ENCODE data around the gene UBQLNL.

Gene UBQLNL

GRCh38 chr11:5541427-5541826, 24.9 kb upstream of the UBQLNL start:
- no peak overlapping the region for H3K4me2 ChIP-seq (ENCODE audit: low read depth, low read length, poor library complexity, severe bottlenecking)
- no peaks in the 10 kb centered on the region for H3K79me2 ChIP-seq (ENCODE audit: insufficient read depth, low read length)
- no peak overlapping the region for H3K9ac ChIP-seq (ENCODE audit: low read depth, low read length, poor library complexity, severe bottlenecking)
- no peaks in the 10 kb centered on the region for H3K36me3 ChIP-seq (ENCODE audit: insufficient read depth, low read length)
- no peaks in the 10 kb centered on the region for H3K9me3 ChIP-seq (ENCODE audit: insufficient read depth, low read depth, low read length)
- H3K4me1 ChIP-seq (ENCODE audit: insufficient read depth, low read length, poor library complexity, severe bottlenecking): no peaks in the 10 kb centered on the region
- H2AFZ ChIP-seq (ENCODE audit: low read length): no peak overlapping the region
- TF ChIP-seq CTCF (conservative IDR thresholded peaks at IDR 0.05; ENCODE audit: low read length) (no peak), EZH2phosphoT487 (IDR thresholded peaks at IDR 0.05; ENCODE audit: borderline replicate concordance) (no peak)
- no peaks in the 10 kb centered on the region for H3F3A ChIP-seq (ENCODE audit: low read depth)
- no peak overlapping the region for H3K4me3 ChIP-seq (ENCODE audit: low read length, poor library complexity, severe bottlenecking)
- H3K9me2 ChIP-seq (replicated peaks; ENCODE audit: low read depth, low read length): no peaks in the 10 kb centered on the region
- H3K27me3 ChIP-seq (ENCODE audit: insufficient read depth, low read length, poor library complexity, severe bottlenecking): no peaks in the 10 kb centered on the region
- H4K20me1 ChIP-seq (ENCODE audit: insufficient read depth, low read length, poor library complexity, severe bottlenecking): no peaks in the 10 kb centered on the region

DNA sequence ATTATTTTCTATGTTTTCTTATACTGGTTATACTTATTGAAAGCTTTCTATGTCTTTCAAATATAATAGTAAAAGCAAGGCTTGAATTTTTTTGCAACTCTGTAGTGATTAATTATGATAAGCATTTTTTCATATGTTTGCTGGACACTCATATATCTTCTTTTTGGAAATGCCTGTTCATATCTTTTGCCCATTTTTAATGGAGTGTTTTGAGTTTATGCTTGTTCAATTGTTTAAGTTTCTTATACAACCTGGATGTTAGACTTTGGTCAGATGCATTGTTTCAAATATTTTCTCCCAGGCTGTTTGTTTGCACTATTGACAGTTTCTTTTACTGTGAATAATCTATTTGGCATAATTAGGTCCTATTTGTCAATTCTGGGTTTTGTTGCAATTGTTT, 20.0 kb upstream of the UBQLNL start:
- Histone ChIP-seq H3K9me2 (replicated peaks; ENCODE audit: low read depth, low read length) (no peaks in the 10 kb centered on the region), H3K4me2 (ENCODE audit: low read depth, low read length, poor library complexity, severe bottlenecking) (no peak overlapping the region), H3K36me3 (ENCODE audit: insufficient read depth, low read length) (no peaks in the 10 kb centered on the region), H3K79me2 (ENCODE audit: insufficient read depth, low read length) (no peaks in the 10 kb centered on the region), H3K4me1 (ENCODE audit: insufficient read depth, low read length, poor library complexity, severe bottlenecking) (no peaks in the 10 kb centered on the region), H3K27me3 (ENCODE audit: insufficient read depth, low read length, poor library complexity, severe bottlenecking) (no peaks in the 10 kb centered on the region), H4K20me1 (ENCODE audit: insufficient read depth, low read length, poor library complexity, severe bottlenecking) (no peaks in the 10 kb centered on the region), H3K9me3 (ENCODE audit: insufficient read depth, low read depth, low read length) (no peaks in the 10 kb centered on the region), H3K9ac (ENCODE audit: low read depth, low read length, poor library complexity, severe bottlenecking) (no peak overlapping the region), H3F3A (ENCODE audit: low read depth) (no peaks in the 10 kb centered on the region), H3K4me3 (ENCODE audit: low read length, poor library complexity, severe bottlenecking) (no peak overlapping the region), H2AFZ (ENCODE audit: low read length) (no peak overlapping the region)
- TF ChIP-seq CTCF (conservative IDR thresholded peaks at IDR 0.05; ENCODE audit: low read length) (no peak), EZH2phosphoT487 (IDR thresholded peaks at IDR 0.05; ENCODE audit: borderline replicate concordance) (no peak)

- Histone ChIP-seq H2AFZ (ENCODE audit: low read length) (no peak overlapping the region), H3K4me1 (ENCODE audit: insufficient read depth, low read length, poor library complexity, severe bottlenecking) (no peaks in the 10 kb centered on the region), H3K79me2 (ENCODE audit: insufficient read depth, low read length) (no peaks in the 10 kb centered on the region), H3K27me3 (ENCODE audit: insufficient read depth, low read length, poor library complexity, severe bottlenecking) (no peaks in the 10 kb centered on the region), H3K9me3 (ENCODE audit: insufficient read depth, low read depth, low read length) (no peaks in the 10 kb centered on the region), H3K4me3 (ENCODE audit: low read length, poor library complexity, severe bottlenecking) (no peak overlapping the region), H3K4me2 (ENCODE audit: low read depth, low read length, poor library complexity, severe bottlenecking) (no peak overlapping the region), H3K9ac (ENCODE audit: low read depth, low read length, poor library complexity, severe bottlenecking) (no peak overlapping the region), H4K20me1 (ENCODE audit: insufficient read depth, low read length, poor library complexity, severe bottlenecking) (no peaks in the 10 kb centered on the region), H3K36me3 (ENCODE audit: insufficient read depth, low read length) (no peaks in the 10 kb centered on the region), H3K9me2 (replicated peaks; ENCODE audit: low read depth, low read length) (no peaks in the 10 kb centered on the region), H3F3A (ENCODE audit: low read depth) (no peaks in the 10 kb centered on the region)
- TF ChIP-seq CTCF (conservative IDR thresholded peaks at IDR 0.05; ENCODE audit: low read length) (no peak), EZH2phosphoT487 (IDR thresholded peaks at IDR 0.05; ENCODE audit: borderline replicate concordance) (no peak)
Measured at GRCh38 chr11:5534046-5534445, 17.5 kb upstream of the UBQLNL start.
